HTR-8/SVneo (cell line): ENCODE results near the gene TRABD.
"Not testable (repeated sequence)": the region's sequence is repeated elsewhere in the genome, so short reads cannot be mapped to it uniquely, and the experiment has no call there.

Source experiments
- DNase-seq: peaks from one replicate; pipeline ENCODE4 v3.0.0; 2011; ENCODE audit warnings: low spot score, mixed read lengths; ENCODE audit not compliant: insufficient read length
- FAIRE-seq: peaks from 2 replicates; lab custom pipeline; 2011; peaks lifted over from hg19 to GRCh38; lab: Jason Lieb, UNC

Gene TRABD

GRCh38 chr22:50151571-50152537 is 33.9 kb upstream of the TRABD start:
- no peak for FAIRE-seq
- DNase-seq: no peak

- FAIRE-seq (no peak), DNase-seq (no peak)
These were observed 32.5 kb upstream of the TRABD start for GRCh38 chr22:50153056-50153755.

DNA sequence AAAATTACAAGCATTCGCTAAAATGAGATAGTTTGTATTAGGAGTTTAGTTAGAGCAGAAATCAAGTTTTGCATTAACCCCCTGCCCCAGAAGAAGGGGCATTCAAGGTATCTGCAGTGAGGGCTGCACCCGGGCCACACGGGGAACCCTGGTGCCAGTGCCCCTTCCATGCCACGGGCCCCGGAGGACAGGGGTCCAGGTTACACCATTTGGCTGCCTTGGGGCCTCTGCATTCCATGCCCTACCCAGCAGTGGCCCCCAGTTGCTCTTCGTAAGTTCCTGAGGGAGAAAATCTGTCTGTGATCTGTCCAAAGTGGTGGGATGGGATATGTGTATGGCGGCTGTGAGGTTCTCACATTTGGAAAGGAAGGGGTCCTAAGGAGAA is 32.0 kb upstream of the TRABD start:
- FAIRE-seq: no peak
- no peak for DNase-seq

DNA sequence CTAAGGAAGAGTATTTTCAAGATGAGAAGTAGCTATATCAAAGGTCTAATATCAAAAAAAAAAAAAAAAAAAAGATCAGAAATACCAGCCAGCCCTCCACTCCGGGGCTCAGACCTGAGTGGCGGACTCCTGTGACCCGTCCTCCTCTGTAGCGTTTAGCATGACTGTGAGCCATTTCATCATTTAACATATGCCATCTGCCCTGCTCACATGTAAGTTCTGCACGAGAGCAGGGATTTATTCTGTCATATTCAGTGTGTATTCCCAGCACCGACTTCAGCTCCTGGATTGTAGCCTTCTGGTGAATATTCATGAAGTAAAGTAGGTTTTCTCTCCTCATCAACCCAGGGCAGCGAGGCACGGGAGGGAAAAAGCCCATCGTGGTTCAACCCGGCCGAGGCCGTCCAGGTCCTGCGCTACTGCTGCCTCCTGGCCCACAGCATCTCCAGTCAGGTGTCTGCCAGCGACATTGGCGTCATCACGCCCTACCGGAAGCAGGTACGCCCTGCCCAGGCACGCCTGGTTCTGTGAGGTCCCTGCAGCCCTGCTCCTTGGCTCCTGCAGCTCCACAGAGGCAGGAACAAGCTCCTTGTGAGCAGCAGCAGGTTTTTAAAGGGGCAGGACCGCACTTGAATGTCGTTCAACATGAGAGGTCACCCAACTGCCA is 27.9 kb upstream of the TRABD start:
- DNase-seq (no peak), FAIRE-seq (no peak)

- no peak for DNase-seq
- FAIRE-seq: no peak
These were observed 24.8 kb upstream of the TRABD start for GRCh38 chr22:50160947-50161346.

GRCh38 chr22:50161508-50162390 is 24.0 kb upstream of the TRABD start:
- DNase-seq (no peak), FAIRE-seq (no peak)

GRCh38 chr22:50162391-50162956 is 23.2 kb upstream of the TRABD start:
- FAIRE-seq (no peak), DNase-seq (no peak)

DNA sequence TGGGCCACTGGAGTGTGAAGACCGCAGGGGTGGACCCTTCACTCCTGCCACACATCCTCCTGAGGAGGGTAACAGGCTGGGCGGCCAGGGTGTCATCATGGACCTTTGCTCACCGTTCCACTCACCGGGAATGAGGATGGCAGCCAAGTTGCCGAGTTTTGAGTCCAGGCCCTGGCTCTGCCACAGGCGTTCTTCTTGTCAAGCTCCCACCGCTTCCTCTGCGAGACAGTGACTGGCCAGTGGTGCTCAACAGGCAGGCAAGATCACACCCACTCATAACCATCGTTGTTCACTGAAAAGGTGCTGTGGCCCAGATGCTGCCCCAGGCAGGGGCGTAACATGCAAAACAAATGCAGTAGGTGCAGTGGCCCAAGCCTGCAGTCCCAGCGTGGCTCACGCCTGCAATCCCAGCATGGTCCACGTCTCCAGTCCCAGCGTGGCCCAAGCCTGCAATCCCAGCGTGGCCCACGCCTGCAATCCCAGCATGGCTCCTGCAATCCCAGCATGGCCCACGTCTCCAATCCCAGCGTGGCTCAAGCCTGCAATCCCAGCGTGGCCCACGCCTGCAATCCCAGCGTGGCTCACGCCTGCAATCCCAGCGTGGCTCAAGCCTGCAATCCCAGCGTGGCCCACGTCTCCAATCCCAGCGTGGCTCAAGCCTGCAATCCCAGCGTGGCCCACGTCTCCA is 20.1 kb upstream of the TRABD start:
- DNase-seq (no peak), FAIRE-seq (no peak)

DNA sequence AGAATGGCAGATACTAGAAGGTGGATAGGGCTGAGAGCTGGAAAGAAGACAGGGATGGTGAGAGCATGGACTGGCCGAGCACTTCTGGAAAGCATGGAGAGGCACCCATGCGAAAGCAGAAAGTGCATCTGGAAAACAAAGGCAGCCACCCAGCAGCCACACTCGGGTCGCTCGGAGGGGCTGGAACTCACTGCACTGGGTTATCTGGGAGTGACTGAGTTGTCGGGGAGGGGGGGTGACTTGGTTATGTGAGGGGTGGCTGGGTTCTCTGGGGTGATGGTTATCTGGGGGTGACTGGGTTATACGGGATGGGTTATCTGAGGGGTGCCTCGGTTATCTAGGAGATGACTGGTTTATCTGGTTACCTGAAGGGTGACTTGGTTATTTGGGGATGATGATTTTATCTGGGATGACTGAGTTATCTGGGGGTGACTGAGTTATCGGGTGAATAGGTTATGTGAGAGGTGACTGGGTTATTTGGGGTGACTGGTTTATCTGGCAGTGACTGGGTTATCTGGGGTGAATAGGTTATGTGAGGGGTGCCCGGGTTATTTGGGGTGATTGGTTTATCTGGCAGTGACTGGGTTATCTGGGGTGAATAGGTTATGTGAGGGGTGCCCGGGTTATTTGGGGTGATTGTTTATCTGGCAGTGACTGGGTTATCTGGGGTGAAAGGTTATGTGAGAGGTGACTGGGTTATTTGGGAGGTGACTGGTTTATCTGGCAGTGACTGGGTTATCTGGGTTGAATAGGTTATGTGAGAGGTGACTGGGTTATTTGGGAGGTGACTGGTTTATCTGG is 17.8 kb upstream of the TRABD start:
- FAIRE-seq (no peak), DNase-seq (no peak)

DNA sequence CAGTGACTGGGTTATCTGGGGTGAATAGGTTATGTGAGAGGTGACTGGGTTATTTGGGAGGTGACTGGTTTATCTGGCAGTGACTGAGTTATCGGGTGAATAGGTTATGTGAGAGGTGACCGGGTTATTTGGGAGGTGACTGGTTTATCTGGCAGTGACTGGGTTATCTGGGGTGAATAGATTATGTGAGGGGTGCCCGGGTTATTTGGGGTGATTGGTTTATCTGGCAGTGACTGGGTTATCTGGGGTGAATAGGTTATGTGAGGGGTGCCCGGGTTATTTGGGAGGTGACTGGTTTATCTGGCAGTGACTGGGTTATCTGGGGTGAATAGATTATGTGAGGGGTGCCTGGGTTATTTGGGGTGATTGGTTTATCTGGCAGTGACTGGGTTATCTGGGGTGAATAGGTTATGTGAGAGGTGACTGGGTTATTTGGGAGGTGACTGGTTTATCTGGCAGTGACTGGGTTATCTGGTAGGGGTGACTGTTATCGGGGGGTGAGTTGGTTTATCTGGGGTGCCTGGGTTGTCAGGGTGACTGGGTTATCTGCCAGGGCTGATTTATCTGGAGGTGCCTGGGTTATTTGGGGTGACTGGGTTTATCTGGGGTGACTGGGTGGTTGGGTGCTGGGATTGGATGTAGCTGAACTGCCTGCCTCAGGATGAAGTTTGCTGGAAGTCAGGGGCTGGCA is 17.1 kb upstream of the TRABD start:
- not testable (repeated sequence) for FAIRE-seq, DNase-seq

- no peak for FAIRE-seq
- DNase-seq: no peak
These were observed 16.4 kb upstream of the TRABD start for GRCh38 chr22:50169181-50169759.

DNA sequence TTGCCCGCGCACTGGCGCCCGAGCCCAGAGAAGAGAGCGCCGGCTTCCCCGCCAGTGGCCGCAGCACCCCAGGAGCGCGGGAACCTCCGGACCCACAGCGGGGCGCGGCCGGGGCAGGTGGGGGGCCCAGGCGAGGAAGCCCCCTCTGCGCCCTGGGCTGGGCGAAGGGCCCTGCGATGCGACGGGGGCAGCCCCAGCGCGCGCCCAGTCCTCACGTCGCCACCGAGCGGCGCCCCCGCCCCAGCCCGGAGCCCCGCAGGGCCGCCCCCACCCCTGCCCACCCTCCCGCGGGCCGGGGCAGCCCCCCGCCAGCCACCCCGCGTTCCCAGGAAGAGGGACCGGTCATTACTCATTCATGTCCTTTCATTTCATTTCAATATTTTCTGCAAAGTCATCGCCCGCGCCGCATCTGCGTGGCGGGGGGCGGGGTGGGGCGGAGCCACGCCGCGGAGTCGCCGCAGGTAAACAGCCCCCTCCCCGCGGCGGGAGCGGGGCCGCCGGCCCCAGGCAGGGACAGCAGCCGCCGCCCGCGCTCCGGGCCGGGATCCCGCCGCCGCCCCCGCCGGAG is 15.9 kb upstream of the TRABD start:
- DNase-seq (no peak), FAIRE-seq (peak; percentile 33)

DNA sequence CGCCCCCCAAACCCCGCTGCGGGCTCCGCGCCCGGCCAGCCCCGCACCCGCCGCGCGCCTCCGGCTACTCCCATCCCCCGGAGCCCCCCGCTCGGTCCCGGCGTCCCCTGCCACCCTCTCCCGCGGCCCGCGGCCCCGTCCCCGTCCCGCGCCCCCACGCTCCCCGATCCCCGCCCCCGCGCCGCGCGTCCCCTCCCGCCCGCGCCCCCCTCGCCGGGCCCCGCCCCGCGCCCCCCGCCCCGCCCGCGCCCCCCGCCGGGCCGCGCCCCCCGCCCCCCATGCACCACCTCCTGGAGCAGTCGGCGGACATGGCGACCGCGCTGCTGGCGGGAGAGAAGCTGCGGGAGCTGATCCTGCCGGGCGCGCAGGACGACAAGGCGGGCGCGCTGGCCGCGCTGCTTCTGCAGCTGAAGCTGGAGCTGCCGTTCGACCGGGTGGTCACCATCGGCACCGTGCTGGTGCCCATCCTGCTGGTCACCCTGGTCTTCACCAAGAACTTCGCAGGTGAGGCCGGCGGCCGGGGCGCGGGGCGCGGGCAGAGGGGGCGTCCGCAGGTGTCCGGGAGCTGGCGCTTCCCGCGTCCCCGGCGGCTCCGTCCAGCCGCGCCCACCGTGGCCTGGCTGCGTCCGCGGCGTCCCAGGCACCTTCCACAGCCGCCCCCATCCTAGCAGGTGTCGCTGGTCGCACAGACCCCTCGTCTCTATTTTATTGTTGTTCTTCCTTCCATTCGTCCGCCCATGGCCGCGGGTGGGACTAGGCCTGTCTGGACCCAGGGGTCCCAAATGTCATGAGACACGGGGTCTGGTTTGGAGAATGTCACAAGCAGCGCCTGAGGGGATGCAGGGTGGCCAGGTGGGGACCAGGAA is 15.0 kb upstream of the TRABD start, which contains the start of gene PANX2:
Gene PANX2 (plus strand): TSS at position 279 of the 866 bp plus-strand sequence. CDS start 0 bp downstream, at position 279.
- FAIRE-seq (no peak), DNase-seq (no peak)

- FAIRE-seq (no peak), DNase-seq (no peak)
These were observed 14.3 kb upstream of the TRABD start for GRCh38 chr22:50171319-50171964.

DNA sequence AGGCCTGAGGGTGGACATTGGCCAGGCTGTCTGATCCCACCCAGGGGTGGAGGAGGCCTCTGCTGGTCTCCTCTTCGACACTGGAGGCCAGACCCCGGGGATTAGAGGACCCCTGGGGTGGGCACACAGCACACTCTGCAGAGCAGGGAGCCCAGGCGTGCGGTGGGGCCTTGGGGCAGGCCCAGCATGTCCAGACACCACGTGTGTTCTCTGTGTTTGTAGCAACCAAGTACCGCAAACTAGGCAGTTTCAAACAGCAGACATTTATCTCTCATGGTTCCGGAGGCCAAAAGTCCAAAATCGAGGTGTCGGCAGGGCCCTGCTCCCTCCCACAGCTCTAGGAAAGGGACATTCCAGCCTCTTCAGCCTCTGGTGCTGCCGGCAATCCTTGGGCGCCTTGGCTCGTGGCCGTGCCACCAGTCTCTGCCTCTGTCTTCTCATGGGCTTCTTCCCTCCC is 13.7 kb upstream of the TRABD start:
- no peak for FAIRE-seq
- DNase-seq: no peak
